ENCODE data around the gene RNASE11.
"Not testable (repeated sequence)": the region's sequence is repeated elsewhere in the genome, so short reads cannot be mapped to it uniquely, and the experiment has no call there.

The RNASE11 gene

GRCh38 chr14:20623798-20624197 is 36.0 kb upstream of the RNASE11 start:
- DNase-seq (ENCODE audit: low read depth) = no peak
- TF ChIP-seq POLR2A (IDR thresholded peaks at IDR 0.05; ENCODE audit: extremely low read depth, insufficient read length) (no peak), MAX (IDR thresholded peaks at IDR 0.05; ENCODE audit: low read depth, low read length) (no peak), CTCF (IDR thresholded peaks at IDR 0.05; ENCODE audit: low read depth, low read length) (no peak), MYC (IDR thresholded peaks at IDR 0.05; ENCODE audit: low read depth, low read length) (no peak)
- H3K4me3 ChIP-seq (ENCODE audit: low read depth, low read length) = no peak overlapping the region

GRCh38 chr14:20622816-20623291 is 35.1 kb upstream of the RNASE11 start:
- peak; percentile 67 for DNase-seq (ENCODE audit: low read depth)
- TF ChIP-seq MYC (IDR thresholded peaks at IDR 0.05; ENCODE audit: low read depth, low read length) = no peak
- TF ChIP-seq CTCF (IDR thresholded peaks at IDR 0.05; ENCODE audit: low read depth, low read length) = no peak
- no peak for TF ChIP-seq MAX (IDR thresholded peaks at IDR 0.05; ENCODE audit: low read depth, low read length)
- no peak for TF ChIP-seq POLR2A (IDR thresholded peaks at IDR 0.05; ENCODE audit: extremely low read depth, insufficient read length)
- peak overlapping the region; percentile 0 for H3K4me3 ChIP-seq (ENCODE audit: low read depth, low read length)

- DNase-seq (ENCODE audit: low read depth) = no peak
- TF ChIP-seq MYC (IDR thresholded peaks at IDR 0.05; ENCODE audit: low read depth, low read length) = no peak
- TF ChIP-seq MAX (IDR thresholded peaks at IDR 0.05; ENCODE audit: low read depth, low read length) = no peak
- no peak for TF ChIP-seq POLR2A (IDR thresholded peaks at IDR 0.05; ENCODE audit: extremely low read depth, insufficient read length)
- no peak for TF ChIP-seq CTCF (IDR thresholded peaks at IDR 0.05; ENCODE audit: low read depth, low read length)
- no peak overlapping the region for H3K4me3 ChIP-seq (ENCODE audit: low read depth, low read length)
These were observed 33.1 kb upstream of the RNASE11 start for GRCh38 chr14:20620798-20621478.

GRCh38 chr14:20619688-20620087 is 31.9 kb upstream of the RNASE11 start:
- not testable (repeated sequence) for DNase-seq (ENCODE audit: low read depth); H3K4me3 ChIP-seq (ENCODE audit: low read depth, low read length)

- H3K4me3 ChIP-seq (ENCODE audit: low read depth, low read length) = no peak overlapping the region
- DNase-seq (ENCODE audit: low read depth) = no peak
- TF ChIP-seq CTCF (IDR thresholded peaks at IDR 0.05; ENCODE audit: low read depth, low read length) (no peak), MYC (IDR thresholded peaks at IDR 0.05; ENCODE audit: low read depth, low read length) (no peak), POLR2A (IDR thresholded peaks at IDR 0.05; ENCODE audit: extremely low read depth, insufficient read length) (no peak), MAX (IDR thresholded peaks at IDR 0.05; ENCODE audit: low read depth, low read length) (no peak)
These were observed 30.5 kb upstream of the RNASE11 start for GRCh38 chr14:20618271-20618749.

GRCh38 chr14:20617138-20618003 is 29.6 kb upstream of the RNASE11 start:
- DNase-seq (ENCODE audit: low read depth) = peak; percentile 58
- peak overlapping the region; percentile 9 for H3K4me3 ChIP-seq (ENCODE audit: low read depth, low read length)
- TF ChIP-seq POLR2A (IDR thresholded peaks at IDR 0.05; ENCODE audit: extremely low read depth, insufficient read length) (no peak), MYC (IDR thresholded peaks at IDR 0.05; ENCODE audit: low read depth, low read length) (no peak), CTCF (IDR thresholded peaks at IDR 0.05; ENCODE audit: low read depth, low read length) (no peak), MAX (IDR thresholded peaks at IDR 0.05; ENCODE audit: low read depth, low read length) (no peak)
